ENCODE measurements around the gene MORC1.
A peak's percentile ranks its signal among the peaks of the same experiment; 100 is the strongest.
"Not testable (repeated sequence)": the region's sequence is repeated elsewhere in the genome, so short reads cannot be mapped to it uniquely, and the experiment has no call there.

The MORC1 gene

GRCh38 chr3:109095166-109095565, 22.8 kb downstream of the MORC1 start:
- H3K4me3 ChIP-seq (ENCODE audit: low read depth, low read length): no peak overlapping the region
- TF ChIP-seq CTCF (IDR thresholded peaks at IDR 0.05; ENCODE audit: low read depth, low read length): no peak
- no peak for DNase-seq

GRCh38 chr3:109093561-109093960, 24.4 kb downstream of the MORC1 start:
- no peaks in the 10 kb centered on the region for H3K36me3 ChIP-seq
- DNase-seq: no peak
- no peak for TF ChIP-seq CTCF (IDR thresholded peaks at IDR 0.05; ENCODE audit: low read depth, low read length)

More at GRCh38 chr3:109095166-109095565, 22.8 kb downstream of the MORC1 start:
- Histone ChIP-seq H3K4me1 (no peaks in the 10 kb centered on the region), H3K9me3 (no peaks in the 10 kb centered on the region), H3K27me3 (no peaks in the 10 kb centered on the region; the same call in 1 of the 2 replicates), H3K36me3 (no peaks in the 10 kb centered on the region)

GRCh38 chr3:109091846-109092245, 26.1 kb downstream of the MORC1 start:
- Histone ChIP-seq H3K9me3 (no peaks in the 10 kb centered on the region), H3K4me1 (no peaks in the 10 kb centered on the region), H3K36me3 (no peaks in the 10 kb centered on the region), H3K4me3 (ENCODE audit: low read depth, low read length) (no peak overlapping the region), H3K27me3 (no peaks in the 10 kb centered on the region; the same call in 1 of the 2 replicates)
- no peak for TF ChIP-seq CTCF (IDR thresholded peaks at IDR 0.05; ENCODE audit: low read depth, low read length)
- no peak for DNase-seq

More at GRCh38 chr3:109093561-109093960, 24.4 kb downstream of the MORC1 start:
- H3K9me3 ChIP-seq: no peaks in the 10 kb centered on the region
- H3K27me3 ChIP-seq: no peaks in the 10 kb centered on the region; the same call in 1 of the 2 replicates
- H3K4me1 ChIP-seq: no peaks in the 10 kb centered on the region
- H3K4me3 ChIP-seq (ENCODE audit: low read depth, low read length): no peak overlapping the region

GRCh38 chr3:109089265-109089664, 28.7 kb downstream of the MORC1 start:
- no peak overlapping the region for H3K4me3 ChIP-seq (ENCODE audit: low read depth, low read length)
- DNase-seq: no peak

GRCh38 chr3:109081746-109082510, 36.0 kb downstream of the MORC1 start:
- H3K36me3 ChIP-seq: no peaks in the 10 kb centered on the region
- no peak overlapping the region for H3K4me3 ChIP-seq (ENCODE audit: low read depth, low read length)
- TF ChIP-seq CTCF (IDR thresholded peaks at IDR 0.05; ENCODE audit: low read depth, low read length): peak; percentile 86
- H3K4me1 ChIP-seq: no peaks in the 10 kb centered on the region
- no peaks in the 10 kb centered on the region for H3K9me3 ChIP-seq
- peak; percentile 42 for DNase-seq
- H3K27me3 ChIP-seq: no peaks in the 10 kb centered on the region

More at GRCh38 chr3:109089265-109089664, 28.7 kb downstream of the MORC1 start:
- Histone ChIP-seq H3K27me3 (no peaks in the 10 kb centered on the region), H3K9me3 (no peaks in the 10 kb centered on the region), H3K4me1 (no peaks in the 10 kb centered on the region), H3K36me3 (no peaks in the 10 kb centered on the region)
- TF ChIP-seq CTCF (IDR thresholded peaks at IDR 0.05; ENCODE audit: low read depth, low read length): no peak

- DNase-seq; H3K9me3 ChIP-seq; H3K36me3 ChIP-seq; H3K27me3 ChIP-seq; H3K4me3 ChIP-seq (ENCODE audit: low read depth, low read length); H3K4me1 ChIP-seq: not testable (repeated sequence)
These were observed 37.8 kb downstream of the MORC1 start for GRCh38 chr3:109080090-109080489.

Measured in BE2C (cell line).